ENCODE measurements around the gene SLC15A4.
A peak's percentile ranks its signal among the peaks of the same experiment; 100 is the strongest.

The SLC15A4 gene

GRCh38 chr12:128803788-128804187, 20.0 kb downstream of the SLC15A4 start:
- peaks cover 47 to 54% of the 10 kb centered on the region in 2 donors for H3K36me3 ChIP-seq (ENCODE audit: control insufficient read depth in 2 of 2, insufficient read depth in 2 of 2, low read length in 2 of 2)
- H3K27me3 ChIP-seq (ENCODE audit: control insufficient read depth in 2 of 2, insufficient read depth in 2 of 2, low read length in 2 of 2) = no peaks in the 10 kb centered on the region
- no peaks in the 10 kb centered on the region for H3K9me3 ChIP-seq (ENCODE audit: control insufficient read depth in 2 of 2, low read length in 2 of 2)
- no peaks in the 10 kb centered on the region for H3K4me1 ChIP-seq (ENCODE audit: control insufficient read depth in 2 of 2, insufficient read depth in 2 of 2, low read length in 2 of 2)
- H3K4me3 ChIP-seq (ENCODE audit: low read length in 2 of 2) = no peak overlapping the region
- H3K27ac ChIP-seq (ENCODE audit: low read depth in 2 of 2, low read length in 2 of 2) = no peak overlapping the region
- H3K9ac ChIP-seq (ENCODE audit: low read depth in 1 of 2, low read length in 2 of 2) = no peak overlapping the region

DNA sequence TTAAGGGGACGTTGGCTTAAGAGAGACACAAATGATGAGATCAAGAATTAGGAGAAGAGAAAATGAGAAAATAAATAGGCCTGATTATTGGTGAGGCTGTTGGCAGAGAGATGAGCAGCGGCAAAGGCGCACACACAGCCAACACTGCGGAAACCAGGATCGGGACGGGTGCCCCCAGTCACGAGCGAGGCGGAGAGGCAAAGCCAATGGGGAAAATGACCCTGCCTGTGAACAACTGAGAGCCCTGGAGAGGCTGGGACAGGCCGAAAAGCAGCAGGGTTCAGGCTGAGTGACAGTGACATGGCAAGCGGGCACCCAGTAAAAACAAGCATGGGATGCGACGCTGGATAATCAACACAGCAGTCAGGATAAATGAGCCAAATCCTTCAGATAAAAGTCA, 21.0 kb downstream of the SLC15A4 start:
- Histone ChIP-seq H3K9ac (ENCODE audit: low read depth in 1 of 2, low read length in 2 of 2) (no peak overlapping the region), H3K27me3 (ENCODE audit: control insufficient read depth in 2 of 2, insufficient read depth in 2 of 2, low read length in 2 of 2) (no peaks in the 10 kb centered on the region), H3K9me3 (ENCODE audit: control insufficient read depth in 2 of 2, low read length in 2 of 2) (no peaks in the 10 kb centered on the region), H3K4me1 (ENCODE audit: control insufficient read depth in 2 of 2, insufficient read depth in 2 of 2, low read length in 2 of 2) (peaks cover 0 to under 1% of the 10 kb centered on the region in 2 donors), H3K27ac (ENCODE audit: low read depth in 2 of 2, low read length in 2 of 2) (no peak overlapping the region), H3K4me3 (ENCODE audit: low read length in 2 of 2) (no peak overlapping the region), H3K36me3 (ENCODE audit: control insufficient read depth in 2 of 2, insufficient read depth in 2 of 2, low read length in 2 of 2) (peaks cover 49 to 56% of the 10 kb centered on the region in 2 donors)

GRCh38 chr12:128801879-128802391, 21.8 kb downstream of the SLC15A4 start:
- Histone ChIP-seq H3K4me1 (ENCODE audit: control insufficient read depth in 2 of 2, insufficient read depth in 2 of 2, low read length in 2 of 2) (peaks cover 0 to 3% of the 10 kb centered on the region in 2 donors), H3K27me3 (ENCODE audit: control insufficient read depth in 2 of 2, insufficient read depth in 2 of 2, low read length in 2 of 2) (no peaks in the 10 kb centered on the region), H3K27ac (ENCODE audit: low read depth in 2 of 2, low read length in 2 of 2) (no peak overlapping the region), H3K9ac (ENCODE audit: low read depth in 1 of 2, low read length in 2 of 2) (no peak overlapping the region), H3K36me3 (ENCODE audit: control insufficient read depth in 2 of 2, insufficient read depth in 2 of 2, low read length in 2 of 2) (peaks cover 47 to 59% of the 10 kb centered on the region in 2 donors), H3K9me3 (ENCODE audit: control insufficient read depth in 2 of 2, low read length in 2 of 2) (no peaks in the 10 kb centered on the region), H3K4me3 (ENCODE audit: low read length in 2 of 2) (no peak overlapping the region)

GRCh38 chr12:128800606-128801005, 23.2 kb downstream of the SLC15A4 start:
- Histone ChIP-seq H3K4me3 (ENCODE audit: low read length in 2 of 2) (no peak overlapping the region), H3K4me1 (ENCODE audit: control insufficient read depth in 2 of 2, insufficient read depth in 2 of 2, low read length in 2 of 2) (peaks cover 0 to 3% of the 10 kb centered on the region in 2 donors), H3K9ac (ENCODE audit: low read depth in 1 of 2, low read length in 2 of 2) (no peak overlapping the region), H3K9me3 (ENCODE audit: control insufficient read depth in 2 of 2, low read length in 2 of 2) (no peaks in the 10 kb centered on the region), H3K27me3 (ENCODE audit: control insufficient read depth in 2 of 2, insufficient read depth in 2 of 2, low read length in 2 of 2) (no peaks in the 10 kb centered on the region), H3K27ac (ENCODE audit: low read depth in 2 of 2, low read length in 2 of 2) (no peak overlapping the region), H3K36me3 (ENCODE audit: control insufficient read depth in 2 of 2, insufficient read depth in 2 of 2, low read length in 2 of 2) (peaks cover 54 to 65% of the 10 kb centered on the region in 2 donors)

DNA sequence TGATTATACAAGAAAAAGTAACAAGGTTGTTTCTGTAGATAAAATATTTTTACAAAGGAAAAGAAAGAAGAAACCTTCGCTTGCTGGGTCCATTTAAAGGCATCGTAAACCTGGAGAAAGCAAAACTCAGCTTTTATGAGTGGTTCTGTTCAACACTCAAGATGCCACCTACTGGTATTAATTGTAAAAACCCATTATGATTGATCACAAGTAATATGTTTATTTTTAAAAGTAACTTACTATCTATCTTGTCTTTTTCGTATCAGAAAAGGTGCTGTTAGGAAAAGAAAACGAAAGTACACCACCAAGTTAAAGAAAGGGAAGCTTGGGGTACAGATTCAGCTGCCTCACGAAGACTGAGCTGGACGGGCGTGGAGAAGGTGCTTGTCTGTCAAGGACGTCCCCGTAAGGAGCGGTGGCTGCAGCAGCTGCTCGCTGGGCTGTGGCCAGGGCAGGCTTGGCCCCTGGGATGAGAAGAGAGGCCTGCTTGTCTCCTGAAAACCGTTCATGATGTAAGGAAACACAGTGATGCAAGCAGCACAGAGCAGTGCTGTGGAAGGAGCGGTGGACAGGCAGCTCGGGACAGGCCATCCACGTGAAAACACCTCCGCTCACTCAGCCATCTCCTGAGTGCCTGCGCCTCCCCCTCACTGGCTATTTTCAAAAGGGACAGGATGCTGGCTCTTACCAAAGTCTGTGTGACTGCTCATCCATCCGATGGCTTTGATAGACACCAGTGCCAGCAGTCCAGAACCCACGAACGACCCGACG, 25.0 kb downstream of the SLC15A4 start:
- Histone ChIP-seq H3K27me3 (ENCODE audit: control insufficient read depth in 2 of 2, insufficient read depth in 2 of 2, low read length in 2 of 2) (no peaks in the 10 kb centered on the region), H3K27ac (ENCODE audit: low read depth in 2 of 2, low read length in 2 of 2) (no peak overlapping the region), H3K9me3 (ENCODE audit: control insufficient read depth in 2 of 2, low read length in 2 of 2) (no peaks in the 10 kb centered on the region), H3K4me1 (ENCODE audit: control insufficient read depth in 2 of 2, insufficient read depth in 2 of 2, low read length in 2 of 2) (peaks cover 0 to 3% of the 10 kb centered on the region in 2 donors), H3K4me3 (ENCODE audit: low read length in 2 of 2) (no peak overlapping the region), H3K36me3 (ENCODE audit: control insufficient read depth in 2 of 2, insufficient read depth in 2 of 2, low read length in 2 of 2) (peaks cover 59 to 75% of the 10 kb centered on the region in 2 donors), H3K9ac (ENCODE audit: low read depth in 1 of 2, low read length in 2 of 2) (no peak overlapping the region)

DNA sequence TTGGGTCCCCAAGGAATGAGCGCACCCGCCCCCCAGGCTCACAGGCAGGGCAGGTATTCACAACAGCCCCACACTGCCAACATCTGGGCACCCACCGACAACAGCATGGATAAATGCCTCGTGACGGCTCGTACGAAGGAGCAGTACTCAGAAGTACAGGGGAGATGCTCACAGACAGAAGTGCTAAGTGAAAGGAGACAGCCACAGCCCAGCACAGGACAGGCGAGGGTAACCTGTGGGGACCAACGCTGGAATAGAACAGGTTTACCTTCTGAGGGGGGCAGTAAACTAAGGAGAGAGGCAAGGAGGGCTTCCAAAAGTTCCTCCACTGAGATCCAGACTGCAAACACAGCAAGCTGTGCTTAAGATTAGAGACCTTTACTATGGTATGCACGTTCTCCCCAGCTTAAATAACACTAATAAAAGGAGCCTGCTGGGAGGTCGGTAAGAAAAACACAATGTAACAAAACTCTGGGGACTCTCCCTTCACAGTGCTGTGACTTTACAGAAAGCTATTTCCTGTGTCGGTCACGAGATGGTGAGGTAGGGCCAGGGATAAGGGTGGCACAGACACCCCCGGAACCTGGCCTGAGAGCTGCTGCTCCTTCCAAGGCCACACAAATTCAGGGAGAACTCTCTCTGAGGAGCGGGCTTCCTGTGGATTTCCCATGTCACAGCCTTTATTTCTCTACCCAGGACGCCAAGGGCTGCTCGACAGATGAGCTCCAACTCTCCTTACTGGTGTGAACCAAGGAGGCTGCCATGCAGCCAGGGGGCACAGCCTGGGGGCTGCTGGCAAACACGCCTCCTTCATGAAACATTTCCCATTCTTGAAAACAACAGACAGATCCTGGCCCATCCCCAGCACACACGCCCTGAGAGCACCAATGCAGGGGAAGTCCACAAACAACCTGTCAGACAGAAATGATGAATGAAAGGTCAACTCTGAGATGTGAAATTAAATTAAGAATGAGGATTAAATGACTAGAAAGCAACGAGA, 26.3 kb downstream of the SLC15A4 start:
- Histone ChIP-seq H3K9ac (ENCODE audit: low read depth in 1 of 2, low read length in 2 of 2) (no peak overlapping the region), H3K4me3 (ENCODE audit: low read length in 2 of 2) (no peak overlapping the region), H3K27me3 (ENCODE audit: control insufficient read depth in 2 of 2, insufficient read depth in 2 of 2, low read length in 2 of 2) (no peaks in the 10 kb centered on the region), H3K27ac (ENCODE audit: low read depth in 2 of 2, low read length in 2 of 2) (peak overlapping the region in 1 of 2 donors; percentile 45), H3K4me1 (ENCODE audit: control insufficient read depth in 2 of 2, insufficient read depth in 2 of 2, low read length in 2 of 2) (peaks cover 0 to 3% of the 10 kb centered on the region in 2 donors), H3K36me3 (ENCODE audit: control insufficient read depth in 2 of 2, insufficient read depth in 2 of 2, low read length in 2 of 2) (peaks cover 58 to 76% of the 10 kb centered on the region in 2 donors), H3K9me3 (ENCODE audit: control insufficient read depth in 2 of 2, low read length in 2 of 2) (no peaks in the 10 kb centered on the region)

DNA sequence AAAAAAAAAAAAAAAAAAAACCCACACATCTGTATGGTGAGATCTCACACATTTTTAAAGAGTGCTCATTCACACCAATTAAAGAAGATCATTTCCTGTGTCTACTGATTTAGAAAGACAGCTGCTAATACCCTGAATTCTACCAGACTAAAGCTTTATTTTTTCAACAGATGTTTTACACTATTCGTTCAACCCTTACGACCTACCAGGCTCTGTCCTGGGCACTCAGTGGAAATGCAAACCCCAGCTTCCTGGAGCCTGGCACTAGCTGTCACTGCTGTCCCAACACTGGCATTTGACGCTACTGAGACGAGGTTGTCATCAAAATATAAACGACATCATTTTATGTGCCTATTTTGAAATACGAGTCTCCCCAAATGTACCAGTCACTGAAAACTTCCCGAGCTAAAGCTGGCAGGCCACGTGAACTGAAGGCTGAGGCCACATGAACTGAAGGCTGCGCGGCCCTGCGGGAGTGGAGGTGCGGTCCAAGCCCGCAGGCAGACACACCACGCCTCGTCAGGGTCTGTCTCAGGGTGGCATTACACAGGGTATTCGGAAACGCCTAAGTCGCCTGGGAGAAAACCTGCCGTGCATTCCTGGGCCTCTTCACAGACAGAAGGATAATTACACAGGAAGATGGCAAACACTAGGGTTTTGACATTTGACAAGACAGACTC, 27.2 kb downstream of the SLC15A4 start:
- Histone ChIP-seq H3K27me3 (ENCODE audit: control insufficient read depth in 2 of 2, insufficient read depth in 2 of 2, low read length in 2 of 2) (no peaks in the 10 kb centered on the region), H3K9me3 (ENCODE audit: control insufficient read depth in 2 of 2, low read length in 2 of 2) (no peaks in the 10 kb centered on the region), H3K4me3 (ENCODE audit: low read length in 2 of 2) (no peak overlapping the region), H3K27ac (ENCODE audit: low read depth in 2 of 2, low read length in 2 of 2) (no peak overlapping the region), H3K4me1 (ENCODE audit: control insufficient read depth in 2 of 2, insufficient read depth in 2 of 2, low read length in 2 of 2) (peaks cover 0 to 3% of the 10 kb centered on the region in 2 donors), H3K36me3 (ENCODE audit: control insufficient read depth in 2 of 2, insufficient read depth in 2 of 2, low read length in 2 of 2) (peaks cover 56 to 80% of the 10 kb centered on the region in 2 donors), H3K9ac (ENCODE audit: low read depth in 1 of 2, low read length in 2 of 2) (no peak overlapping the region)

GRCh38 chr12:128795530-128796361, 28.0 kb downstream of the SLC15A4 start:
- no peaks in the 10 kb centered on the region for H3K9me3 ChIP-seq (ENCODE audit: control insufficient read depth in 2 of 2, low read length in 2 of 2)
- peaks cover 0 to 3% of the 10 kb centered on the region in 2 donors for H3K4me1 ChIP-seq (ENCODE audit: control insufficient read depth in 2 of 2, insufficient read depth in 2 of 2, low read length in 2 of 2)
- peaks cover 50 to 77% of the 10 kb centered on the region in 2 donors for H3K36me3 ChIP-seq (ENCODE audit: control insufficient read depth in 2 of 2, insufficient read depth in 2 of 2, low read length in 2 of 2)
- H3K27ac ChIP-seq (ENCODE audit: low read depth in 2 of 2, low read length in 2 of 2) = no peak overlapping the region
- H3K4me3 ChIP-seq (ENCODE audit: low read length in 2 of 2) = no peak overlapping the region
- H3K27me3 ChIP-seq (ENCODE audit: control insufficient read depth in 2 of 2, insufficient read depth in 2 of 2, low read length in 2 of 2) = no peaks in the 10 kb centered on the region
- no peak overlapping the region for H3K9ac ChIP-seq (ENCODE audit: low read depth in 1 of 2, low read length in 2 of 2)
